ENCODE data around the gene CYTH4. TPM values are rescaled to one million over a fixed set of nuclear protein-coding genes. Genes with fewer than 3 reads are reported as not detected.

The CYTH4 gene
- total RNA-seq, 1 donor from 2014 or later, result 2.9 TPM

GRCh38 chr22:37287550-37287951, 5.2 kb downstream of the CYTH4 start:
- no peak for DNase-seq (ENCODE audit: low spot score in 2 of 2)
- FAIRE-seq, result no peak

DNA sequence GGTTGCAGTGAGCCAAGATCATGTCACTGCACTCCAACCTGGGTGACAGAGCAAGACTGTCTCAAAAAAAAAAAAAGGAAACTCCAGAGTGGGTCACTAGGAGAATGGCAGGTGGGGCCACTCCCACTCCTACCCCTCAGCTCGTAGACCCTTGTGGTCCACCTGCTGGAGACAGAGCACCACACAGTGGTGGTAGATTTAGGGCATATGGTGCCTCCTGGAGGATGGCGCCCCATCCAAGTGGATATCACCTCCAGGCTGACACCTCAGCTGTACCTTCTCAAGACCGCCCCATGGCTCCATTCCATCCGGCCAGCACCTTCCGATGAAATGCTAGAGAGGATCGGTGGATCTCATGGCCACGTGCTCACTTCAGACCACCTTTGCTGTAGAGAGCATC, 6.2 kb downstream of the CYTH4 start:
- FAIRE-seq, result no peak

DNA sequence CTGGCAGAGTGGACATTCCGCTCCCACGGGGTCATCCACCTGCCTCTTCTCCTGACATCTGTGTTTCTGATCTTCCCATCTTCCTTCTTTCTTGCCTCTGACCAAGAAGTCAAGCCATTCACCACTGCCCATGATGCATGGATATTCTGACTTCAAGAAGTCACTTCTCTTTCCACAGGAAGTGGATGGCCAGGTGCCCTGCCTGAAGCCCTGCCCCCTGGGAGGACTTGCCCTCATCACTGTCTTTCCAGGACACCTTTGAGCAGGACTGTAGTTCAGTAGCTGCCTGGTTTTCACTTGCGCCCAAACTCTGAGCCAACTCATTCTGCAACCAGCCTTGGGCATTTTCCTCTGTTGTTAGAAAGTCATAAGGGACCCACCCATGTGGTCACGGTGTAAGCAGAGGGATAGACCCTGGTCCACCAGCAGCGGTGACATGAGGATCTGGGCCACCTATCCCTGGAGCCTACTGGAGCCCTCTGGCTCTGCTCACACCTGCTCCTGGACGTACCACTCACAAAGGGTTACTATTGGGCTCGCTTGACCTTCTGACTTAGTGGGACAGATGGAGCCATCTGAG, 6.9 kb downstream of the CYTH4 start:
- no peak for FAIRE-seq
- no peak for DNase-seq (ENCODE audit: low spot score in 2 of 2)

More for the DNA sequence above, 6.2 kb downstream of the CYTH4 start:
- DNase-seq (ENCODE audit: low spot score in 2 of 2), result no peak

DNA sequence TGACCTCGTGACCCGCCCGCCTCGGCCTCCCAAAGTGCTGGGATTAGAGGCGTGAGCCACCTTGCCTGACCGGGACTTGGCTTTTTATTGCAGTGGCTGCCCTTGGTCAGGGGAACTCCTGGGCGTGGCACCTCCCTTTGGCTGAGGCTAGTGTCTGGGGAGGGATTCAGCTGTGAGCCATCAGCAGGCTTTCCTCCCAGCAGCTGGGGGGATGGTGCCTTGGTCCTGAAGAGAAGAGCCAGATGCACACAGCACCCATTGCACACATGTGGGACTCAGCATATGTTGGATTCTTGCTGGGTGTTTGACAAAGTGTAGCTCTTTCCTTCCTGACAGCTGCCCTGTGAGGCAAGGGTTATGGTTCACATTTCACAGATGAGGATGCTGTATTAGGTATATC, 8.4 kb downstream of the CYTH4 start:
- DNase-seq (ENCODE audit: low spot score in 2 of 2) (no peak), FAIRE-seq (no peak)

DNA sequence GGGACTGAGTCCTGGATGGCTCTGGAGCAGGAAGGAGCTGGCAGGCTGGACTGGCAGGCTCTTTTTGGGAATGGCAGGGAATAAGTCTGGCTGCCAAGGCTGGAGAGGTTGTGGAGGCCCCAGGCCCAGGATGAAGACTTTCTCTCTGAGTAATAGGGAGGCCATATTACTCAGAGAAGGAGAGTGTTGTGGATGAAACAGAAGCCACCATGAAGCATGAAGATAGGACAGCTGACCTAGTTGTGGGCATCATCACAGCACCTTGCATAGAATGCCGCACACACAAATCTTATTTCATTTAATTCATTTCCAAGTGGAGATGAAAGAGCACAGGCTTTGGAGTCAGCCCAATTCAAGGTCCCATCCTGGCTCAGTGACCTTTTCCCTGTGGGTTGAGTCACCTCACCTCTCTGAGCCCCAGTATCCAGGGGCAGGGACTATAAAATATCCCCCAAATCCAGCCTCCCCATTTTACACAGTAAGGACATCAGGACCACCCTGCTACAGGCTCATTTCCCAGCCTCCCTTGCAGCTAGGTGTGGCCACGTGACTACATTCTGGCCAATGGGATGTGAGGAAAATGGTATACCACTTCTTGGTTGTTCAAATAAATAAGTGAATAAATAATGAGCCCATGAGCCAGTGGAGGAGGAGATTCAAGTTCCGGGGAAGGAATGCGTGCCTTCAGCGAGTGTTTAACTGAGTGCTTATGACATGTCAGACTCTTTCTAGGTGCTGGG, 9.4 kb downstream of the CYTH4 start:
- no peak for FAIRE-seq

GRCh38 chr22:37292641-37293040, 10.3 kb downstream of the CYTH4 start:
- no peak for FAIRE-seq

More for the DNA sequence above, 9.4 kb downstream of the CYTH4 start:
- no peak for DNase-seq (ENCODE audit: low spot score in 2 of 2)

DNA sequence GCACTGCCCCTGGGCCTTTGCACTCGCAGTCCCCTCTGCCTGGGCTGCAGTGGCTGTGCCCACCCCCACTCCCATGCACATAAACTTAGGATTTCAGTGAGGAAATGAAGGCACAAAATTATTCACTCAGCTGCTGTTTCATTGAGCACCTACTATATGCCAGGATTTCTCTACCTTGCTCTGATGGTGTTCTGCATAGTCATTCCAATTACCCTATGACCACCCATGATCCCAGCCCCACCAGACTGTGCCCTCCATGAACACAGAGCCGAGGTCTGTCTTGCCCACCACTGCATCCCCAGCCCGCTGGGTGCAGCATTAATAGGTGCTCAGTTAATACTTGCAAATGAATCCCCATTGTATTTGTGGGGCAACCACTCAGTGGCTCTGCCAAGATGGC, 10.9 kb downstream of the CYTH4 start:
- DNase-seq (ENCODE audit: low spot score in 2 of 2) (no peak), FAIRE-seq (no peak)

More at GRCh38 chr22:37292641-37293040, 10.3 kb downstream of the CYTH4 start:
- DNase-seq (ENCODE audit: low spot score in 2 of 2), result no peak

DNA sequence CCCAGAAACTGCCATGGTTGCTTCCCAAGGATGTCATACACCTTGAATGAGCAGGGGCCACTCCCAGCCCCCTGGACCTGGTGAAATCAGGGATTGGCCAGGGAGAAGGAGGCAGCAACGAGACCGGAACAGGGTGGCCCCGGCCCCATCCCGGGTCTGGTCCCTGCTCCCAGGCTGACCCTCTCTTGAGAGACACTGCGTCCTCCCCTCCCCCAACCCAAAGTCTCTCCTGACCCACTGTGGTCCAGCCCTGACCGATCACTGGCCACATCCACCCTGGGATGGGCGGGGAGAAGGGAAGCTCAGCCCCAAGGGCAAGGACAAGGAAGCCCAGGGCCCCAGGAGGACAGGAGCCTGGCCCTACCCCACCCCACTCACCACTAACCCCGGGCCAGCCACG, 12.4 kb downstream of the CYTH4 start:
- DNase-seq (ENCODE audit: low spot score in 2 of 2) (no peak), FAIRE-seq (no peak)

DNA sequence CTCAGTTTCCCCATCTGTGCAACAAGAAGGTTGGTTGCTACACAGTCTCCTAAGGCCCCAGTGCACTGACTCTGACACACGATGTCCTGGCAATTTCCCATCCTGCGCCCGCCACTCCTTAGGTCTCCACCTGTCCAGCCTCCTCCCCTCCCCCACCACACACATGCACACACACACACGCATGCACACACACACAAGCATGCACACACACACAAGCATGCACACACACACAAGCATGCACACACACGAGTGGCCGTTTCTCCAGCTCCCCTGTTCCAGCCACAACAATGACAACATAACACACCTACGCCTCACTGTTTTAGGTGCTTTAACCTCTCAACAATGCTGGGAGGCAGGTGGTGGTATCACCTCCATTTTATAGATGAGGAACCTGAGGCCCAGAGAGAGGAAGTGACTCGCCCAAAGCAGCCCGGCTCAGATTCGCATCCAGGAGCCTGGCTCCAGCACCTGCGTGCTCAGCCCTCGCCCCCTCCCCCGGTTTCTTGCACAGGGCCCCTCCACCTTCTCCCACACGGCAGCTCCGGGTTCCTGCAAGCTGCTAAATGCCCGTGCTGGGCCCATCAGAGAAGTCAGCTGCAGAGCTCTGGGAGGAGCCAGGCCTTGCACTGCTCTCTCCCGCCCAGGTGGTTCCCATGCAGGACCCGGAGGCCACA, 13.0 kb downstream of the CYTH4 start:
- FAIRE-seq (no peak), DNase-seq (ENCODE audit: low spot score in 2 of 2) (no peak)

GRCh38 chr22:37295946-37296345, 13.6 kb downstream of the CYTH4 start:
- DNase-seq (ENCODE audit: low spot score in 2 of 2) (no peak), FAIRE-seq (no peak)

DNA sequence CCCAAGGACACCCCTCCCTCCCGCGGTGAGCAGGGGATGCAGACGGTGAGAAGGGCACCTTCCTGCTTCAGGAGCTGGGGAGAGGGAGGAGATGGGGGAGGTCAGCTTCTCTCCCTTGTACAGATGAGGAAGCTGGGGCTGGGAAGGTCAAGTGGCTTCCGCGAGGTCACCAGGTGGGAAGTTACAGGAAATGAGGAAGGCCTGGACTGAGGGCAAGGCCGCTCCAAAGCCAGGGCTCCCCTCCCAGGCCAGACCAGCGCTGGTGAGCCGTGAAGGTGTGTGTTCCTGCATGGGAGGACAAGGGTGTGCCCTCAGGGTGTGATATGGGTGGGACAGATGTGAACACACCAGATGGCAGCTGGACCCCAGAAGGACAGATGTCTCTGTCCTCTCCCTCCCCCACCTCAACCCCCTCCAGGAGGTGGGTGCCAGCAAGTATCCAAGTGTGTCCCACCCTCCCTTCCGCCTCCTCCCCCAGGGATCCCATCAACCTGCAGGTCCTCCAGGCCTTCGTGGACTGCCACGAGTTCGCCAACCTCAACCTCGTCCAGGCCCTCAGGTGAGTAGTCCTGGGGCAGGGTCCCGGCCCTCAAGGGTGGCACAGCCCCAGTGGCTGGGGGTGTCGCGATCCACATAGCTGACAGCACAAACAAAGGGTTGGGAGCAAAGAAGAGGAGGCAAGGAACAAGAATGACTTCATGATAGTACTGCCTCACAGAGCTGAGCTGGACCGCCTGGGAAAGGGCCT, 16.6 kb downstream of the CYTH4 start:
- DNase-seq (ENCODE audit: low spot score in 2 of 2) (no peak), FAIRE-seq (no peak)

GRCh38 chr22:37299969-37300509, 17.7 kb downstream of the CYTH4 start:
- no peak for DNase-seq (ENCODE audit: low spot score in 2 of 2)
- FAIRE-seq, result no peak

- FAIRE-seq, result no peak
- DNase-seq (ENCODE audit: low spot score in 2 of 2), result no peak
Observed at GRCh38 chr22:37300551-37301017, 18.3 kb downstream of the CYTH4 start.

GRCh38 chr22:37301144-37301830, 19.0 kb downstream of the CYTH4 start:
- FAIRE-seq, result no peak
- no peak for DNase-seq (ENCODE audit: low spot score in 2 of 2)

DNA sequence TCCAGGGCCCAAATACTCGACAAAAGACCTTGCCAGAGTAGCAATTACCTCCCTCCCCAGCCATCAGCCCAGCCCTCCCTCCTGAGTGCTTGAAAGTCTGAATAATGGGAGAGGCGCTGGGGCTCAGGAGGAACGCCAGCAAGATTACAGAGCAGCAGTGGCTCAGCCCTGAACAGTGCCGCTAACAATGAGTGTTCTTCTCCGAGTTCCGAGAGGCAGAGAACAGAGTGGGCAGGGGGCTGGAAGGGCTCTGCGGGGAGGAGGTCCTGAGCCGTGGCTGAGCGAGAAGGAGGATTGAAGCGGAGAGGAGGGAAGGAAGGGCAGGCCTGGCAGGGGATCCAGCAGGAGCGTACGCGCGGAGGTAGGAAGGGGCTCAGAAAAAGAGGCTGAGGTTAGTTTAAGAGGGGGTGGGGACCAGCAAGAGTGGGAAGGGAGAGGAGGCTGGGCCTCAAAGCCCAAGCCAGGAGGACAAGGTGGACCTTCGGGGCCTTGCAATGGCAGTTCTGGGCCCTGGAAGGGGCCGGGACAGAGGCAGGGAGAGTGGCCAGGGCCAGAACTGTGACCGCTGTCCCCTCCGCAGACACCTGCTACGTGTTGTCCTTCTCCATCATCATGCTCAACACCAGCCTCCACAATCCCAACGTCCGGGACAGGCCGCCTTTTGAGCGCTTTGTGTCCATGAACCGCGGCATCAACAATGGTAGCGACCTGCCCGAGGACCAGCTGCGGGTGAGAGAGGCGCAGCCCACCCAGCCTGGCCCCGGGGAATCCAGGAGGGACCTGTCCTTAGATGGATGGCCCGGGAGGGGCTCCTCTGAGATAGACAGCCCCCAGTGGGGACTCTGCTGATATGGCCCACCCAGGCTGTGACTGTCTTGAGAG, 20.6 kb downstream of the CYTH4 start:
- FAIRE-seq (no peak), DNase-seq (ENCODE audit: low spot score in 2 of 2) (no peak)

GRCh38 chr22:37303821-37304274, 21.5 kb downstream of the CYTH4 start:
- FAIRE-seq (no peak), DNase-seq (ENCODE audit: low spot score in 2 of 2) (peak in 1 of 2 donors; percentile 45)

- no peak for FAIRE-seq
- DNase-seq (ENCODE audit: low spot score in 2 of 2), result no peak
Observed at GRCh38 chr22:37304595-37305343, 22.5 kb downstream of the CYTH4 start.

- no peak for DNase-seq (ENCODE audit: low spot score in 2 of 2)
- no peak for FAIRE-seq
Observed at GRCh38 chr22:37305887-37306286, 23.6 kb downstream of the CYTH4 start.
